Peyer's patch (tissue), 4 donors: ENCODE data around the gene PDCD1LG2.
"Not testable (repeated sequence)": the region's sequence is repeated elsewhere in the genome, so short reads cannot be mapped to it uniquely, and the experiment has no call there.

Experiments
- POLR2A ChIP-seq, 2 donors: fragments of 450-650 bp; IDR thresholded peaks; one replicate each; pipeline ENCODE4 v1.5.1; 2017; ENCODE audit warnings: antibody characterized with exemption in 2 of 2, mild to moderate bottlenecking in 2 of 2, moderate library complexity in 2 of 2
- TF ChIP-seq, protein P1 (sequence below), 6 experiments: fragments of 450-650 bp in 4 of 6; fragments of 200-600 bp in 2 of 6; sonication (generic) in 1 of 6; IDR thresholded peaks; one replicate each; pipeline ENCODE4 v1.5.1; 2017 to 2019; ENCODE audit warnings: antibody characterized with exemption in 6 of 6, mild to moderate bottlenecking in 3 of 6, moderate library complexity in 1 of 6

DNA sequence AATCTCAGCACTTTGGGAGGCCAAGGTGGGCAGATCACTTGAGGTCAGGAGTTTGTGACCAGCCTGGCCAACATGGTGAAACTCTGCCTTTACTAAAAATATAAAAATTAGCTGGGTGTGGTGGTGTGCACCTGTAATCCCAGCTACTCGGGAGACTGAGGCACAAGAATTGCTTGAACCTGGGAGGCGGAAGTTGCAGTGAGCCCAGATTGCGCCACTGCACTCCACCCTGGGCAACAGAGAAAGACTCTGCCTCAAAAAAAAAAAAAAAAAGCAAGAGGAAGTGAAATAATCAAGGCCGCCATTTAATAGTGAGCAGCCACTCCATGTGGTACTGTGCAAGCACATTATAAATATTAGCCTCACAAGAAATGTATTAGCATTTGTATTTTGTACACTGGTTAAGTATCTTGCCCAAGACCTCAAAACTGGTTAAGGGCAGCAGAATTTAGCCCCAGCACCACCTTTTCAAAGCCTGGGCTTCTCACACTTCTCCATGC, 45.5 kb upstream of the PDCD1LG2 start:
- TF ChIP-seq, protein P1, sequence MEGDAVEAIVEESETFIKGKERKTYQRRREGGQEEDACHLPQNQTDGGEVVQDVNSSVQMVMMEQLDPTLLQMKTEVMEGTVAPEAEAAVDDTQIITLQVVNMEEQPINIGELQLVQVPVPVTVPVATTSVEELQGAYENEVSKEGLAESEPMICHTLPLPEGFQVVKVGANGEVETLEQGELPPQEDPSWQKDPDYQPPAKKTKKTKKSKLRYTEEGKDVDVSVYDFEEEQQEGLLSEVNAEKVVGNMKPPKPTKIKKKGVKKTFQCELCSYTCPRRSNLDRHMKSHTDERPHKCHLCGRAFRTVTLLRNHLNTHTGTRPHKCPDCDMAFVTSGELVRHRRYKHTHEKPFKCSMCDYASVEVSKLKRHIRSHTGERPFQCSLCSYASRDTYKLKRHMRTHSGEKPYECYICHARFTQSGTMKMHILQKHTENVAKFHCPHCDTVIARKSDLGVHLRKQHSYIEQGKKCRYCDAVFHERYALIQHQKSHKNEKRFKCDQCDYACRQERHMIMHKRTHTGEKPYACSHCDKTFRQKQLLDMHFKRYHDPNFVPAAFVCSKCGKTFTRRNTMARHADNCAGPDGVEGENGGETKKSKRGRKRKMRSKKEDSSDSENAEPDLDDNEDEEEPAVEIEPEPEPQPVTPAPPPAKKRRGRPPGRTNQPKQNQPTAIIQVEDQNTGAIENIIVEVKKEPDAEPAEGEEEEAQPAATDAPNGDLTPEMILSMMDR (IDR thresholded peaks at IDR 0.05) = not testable (repeated sequence)
- not testable (repeated sequence) for TF ChIP-seq POLR2A (IDR thresholded peaks at IDR 0.05)
